Neural crest cell (in vitro differentiated cells): Measurements from ENCODE around the gene PCBP3. TPM values are rescaled to one million over a fixed set of nuclear protein-coding genes. Genes with fewer than 3 reads are reported as not detected.

ENCODE experiments used
- DNase-seq: peaks from one replicate; pipeline ENCODE4 v3.0.0; 2021; ENCODE audit warnings: low read depth, mixed read lengths, low spot score
- H3K27ac Mint-ChIP-seq: one replicate; pipeline ENCODE4 v1.8.0; 2021; ENCODE audit warnings: mild to moderate bottlenecking, mixed read lengths; ENCODE audit not compliant: unreplicated experiment
- H3K27me3 Mint-ChIP-seq: 2 replicates; pipeline ENCODE4 v1.8.0; 2021; ENCODE audit warnings: low read depth, mild to moderate bottlenecking, mixed read lengths
- H3K36me3 Mint-ChIP-seq: 2 replicates; pipeline ENCODE4 v1.8.0; 2021; ENCODE audit warnings: low read depth, mild to moderate bottlenecking, mixed read lengths
- H3K4me1 Mint-ChIP-seq: 2 replicates; pipeline ENCODE4 v1.8.0; 2021; ENCODE audit warnings: mixed read lengths
- H3K4me3 Mint-ChIP-seq: one replicate; pipeline ENCODE4 v1.8.0; 2021; ENCODE audit warnings: mild to moderate bottlenecking, mixed read lengths
- H3K9me3 Mint-ChIP-seq: 2 replicates; pipeline ENCODE4 v1.8.0; 2021; ENCODE audit warnings: mixed read lengths
- total RNA-seq: library from RNA; stranded (reverse); gene quantifications from 2 replicates; pipeline ENCODE4 v1.2.1, GENCODE V29; 2021
- TF ChIP-seq, protein P1 (sequence below): fragments of 200-600 bp; sonication (generic); conservative IDR thresholded peaks from 2 replicates; pipeline ENCODE4 v1.5.0; 2021; ENCODE audit warnings: antibody characterized with exemption, mild to moderate bottlenecking

The PCBP3 gene
- total RNA-seq, 1 donor from 2014 or later = 5.1 TPM

DNA sequence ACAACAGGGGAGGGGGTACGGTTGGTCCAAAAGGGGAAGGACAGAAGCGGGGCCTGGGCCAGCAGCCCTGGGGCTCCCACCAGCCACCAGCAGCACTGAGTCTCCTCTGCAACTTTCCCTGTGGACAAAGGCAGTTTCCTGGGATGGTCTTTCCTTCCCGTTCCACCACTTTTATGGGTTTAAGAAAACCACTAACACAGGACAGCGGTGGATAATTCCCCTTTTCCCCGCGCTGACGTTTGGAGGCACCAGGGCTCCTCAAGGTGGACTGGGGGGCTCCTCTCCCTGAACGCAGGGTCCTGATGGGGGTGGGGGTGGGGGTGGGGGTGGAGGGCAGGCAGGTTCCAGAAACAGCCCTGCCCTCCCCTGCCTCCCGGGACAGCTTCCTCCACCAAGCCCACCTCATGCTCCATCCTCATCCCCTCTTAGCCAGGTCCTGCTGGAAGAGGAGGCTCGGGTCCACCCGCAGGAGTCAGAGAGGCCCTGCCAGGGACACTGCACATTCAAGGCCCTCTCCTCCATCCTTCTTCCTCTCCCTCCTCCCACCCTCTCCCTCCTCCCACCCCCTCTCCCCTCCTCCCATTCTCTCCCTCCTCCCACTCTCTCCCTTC is 333.3 kb downstream of the PCBP3 start:
- H3K4me3 Mint-ChIP-seq = no peak overlapping the region
- H3K36me3 Mint-ChIP-seq = no peaks in the 10 kb centered on the region
- no peak overlapping the region for H3K27ac Mint-ChIP-seq
- no peak for DNase-seq
- no peaks in the 10 kb centered on the region for H3K9me3 Mint-ChIP-seq
- peaks cover 31% of the 10 kb centered on the region for H3K27me3 Mint-ChIP-seq
- peaks cover 28% of the 10 kb centered on the region for H3K4me1 Mint-ChIP-seq
- TF ChIP-seq, protein P1, sequence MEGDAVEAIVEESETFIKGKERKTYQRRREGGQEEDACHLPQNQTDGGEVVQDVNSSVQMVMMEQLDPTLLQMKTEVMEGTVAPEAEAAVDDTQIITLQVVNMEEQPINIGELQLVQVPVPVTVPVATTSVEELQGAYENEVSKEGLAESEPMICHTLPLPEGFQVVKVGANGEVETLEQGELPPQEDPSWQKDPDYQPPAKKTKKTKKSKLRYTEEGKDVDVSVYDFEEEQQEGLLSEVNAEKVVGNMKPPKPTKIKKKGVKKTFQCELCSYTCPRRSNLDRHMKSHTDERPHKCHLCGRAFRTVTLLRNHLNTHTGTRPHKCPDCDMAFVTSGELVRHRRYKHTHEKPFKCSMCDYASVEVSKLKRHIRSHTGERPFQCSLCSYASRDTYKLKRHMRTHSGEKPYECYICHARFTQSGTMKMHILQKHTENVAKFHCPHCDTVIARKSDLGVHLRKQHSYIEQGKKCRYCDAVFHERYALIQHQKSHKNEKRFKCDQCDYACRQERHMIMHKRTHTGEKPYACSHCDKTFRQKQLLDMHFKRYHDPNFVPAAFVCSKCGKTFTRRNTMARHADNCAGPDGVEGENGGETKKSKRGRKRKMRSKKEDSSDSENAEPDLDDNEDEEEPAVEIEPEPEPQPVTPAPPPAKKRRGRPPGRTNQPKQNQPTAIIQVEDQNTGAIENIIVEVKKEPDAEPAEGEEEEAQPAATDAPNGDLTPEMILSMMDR = no peak

DNA sequence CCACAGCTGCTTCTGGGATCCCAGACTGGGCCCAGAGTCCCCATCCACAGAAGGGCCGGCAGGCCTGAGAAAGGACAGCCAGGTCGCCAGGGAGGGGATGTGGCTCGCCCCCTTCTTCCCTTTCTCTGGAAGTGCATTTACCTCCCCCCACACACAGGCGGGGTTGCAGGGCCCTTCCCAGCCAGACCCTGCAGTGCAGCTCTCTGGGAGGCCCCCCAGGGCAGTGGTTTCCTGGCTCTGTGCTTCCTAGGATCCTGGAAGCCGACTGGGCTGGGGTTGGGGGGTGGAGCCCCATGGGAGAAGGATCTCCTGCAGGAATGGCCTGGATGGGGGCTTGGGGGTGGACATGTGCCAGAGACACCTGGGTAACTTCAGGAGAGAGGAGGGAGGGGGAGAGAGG is 333.9 kb downstream of the PCBP3 start:
- no peak overlapping the region for H3K4me3 Mint-ChIP-seq

DNA sequence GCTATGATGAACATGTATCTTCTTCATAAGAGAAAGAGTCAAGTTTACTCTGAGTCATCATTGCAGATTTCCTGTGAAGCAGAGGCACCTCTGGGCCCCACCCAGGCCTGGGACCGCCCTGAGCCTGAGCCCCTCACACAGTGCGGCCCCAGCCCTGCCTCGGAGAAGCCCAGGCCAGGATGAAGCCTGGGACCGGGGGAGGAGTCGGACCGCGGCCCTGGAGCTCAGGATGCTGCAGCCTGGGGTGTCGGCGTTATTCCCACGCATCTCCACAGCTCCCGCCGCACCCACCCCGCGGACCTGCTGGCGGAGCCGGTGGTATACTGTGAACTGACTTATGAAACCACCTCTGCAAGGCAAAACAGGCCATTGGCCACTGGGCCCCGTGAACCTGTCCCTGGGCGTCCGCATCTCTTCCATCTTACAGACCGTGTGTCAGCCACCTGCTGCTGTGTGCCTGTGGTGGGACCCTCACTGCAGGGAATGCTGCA is 335.7 kb downstream of the PCBP3 start:
- H3K36me3 Mint-ChIP-seq = peaks cover under 1% of the 10 kb centered on the region
- peak overlapping the region; percentile 54 for H3K4me3 Mint-ChIP-seq
- no peak for DNase-seq
- H3K27me3 Mint-ChIP-seq = peaks cover 24% of the 10 kb centered on the region
- TF ChIP-seq, protein P1 = no peak
- H3K9me3 Mint-ChIP-seq = no peaks in the 10 kb centered on the region
- peaks cover 23% of the 10 kb centered on the region for H3K4me1 Mint-ChIP-seq
- no peak overlapping the region for H3K27ac Mint-ChIP-seq

More for the DNA sequence above, 333.9 kb downstream of the PCBP3 start:
- Mint-ChIP-seq H3K9me3 (no peaks in the 10 kb centered on the region), H3K4me1 (peaks cover 28% of the 10 kb centered on the region), H3K27ac (no peak overlapping the region), H3K36me3 (no peaks in the 10 kb centered on the region), H3K27me3 (peaks cover 31% of the 10 kb centered on the region)
- TF ChIP-seq, protein P1 = no peak
- DNase-seq = no peak

DNA sequence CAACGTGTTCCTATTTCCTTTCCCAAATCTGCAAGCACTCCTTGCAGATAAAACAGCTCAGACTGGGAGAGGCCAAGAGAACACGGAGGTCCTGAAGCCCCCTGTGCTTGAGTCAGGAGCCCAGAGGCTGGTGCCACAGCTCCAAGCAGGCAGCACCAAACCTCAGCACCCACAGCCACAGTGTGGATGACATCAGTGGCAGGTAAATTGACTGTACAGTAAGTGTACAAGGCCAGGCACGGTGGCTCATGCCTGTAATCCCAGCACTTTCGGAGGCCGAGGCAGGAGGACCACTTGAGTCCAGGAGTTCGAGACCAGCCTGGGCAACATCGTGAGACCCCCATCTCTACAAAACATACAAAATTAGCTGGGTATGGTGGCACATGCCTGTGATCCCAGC is 336.1 kb downstream of the PCBP3 start:
- no peak for DNase-seq
- Mint-ChIP-seq H3K4me3 (peak overlapping the region; percentile 54), H3K27ac (no peak overlapping the region), H3K4me1 (peaks cover 25% of the 10 kb centered on the region), H3K9me3 (no peaks in the 10 kb centered on the region), H3K36me3 (peaks cover 5% of the 10 kb centered on the region), H3K27me3 (peaks cover 20% of the 10 kb centered on the region)
- TF ChIP-seq, protein P1 = no peak

DNA sequence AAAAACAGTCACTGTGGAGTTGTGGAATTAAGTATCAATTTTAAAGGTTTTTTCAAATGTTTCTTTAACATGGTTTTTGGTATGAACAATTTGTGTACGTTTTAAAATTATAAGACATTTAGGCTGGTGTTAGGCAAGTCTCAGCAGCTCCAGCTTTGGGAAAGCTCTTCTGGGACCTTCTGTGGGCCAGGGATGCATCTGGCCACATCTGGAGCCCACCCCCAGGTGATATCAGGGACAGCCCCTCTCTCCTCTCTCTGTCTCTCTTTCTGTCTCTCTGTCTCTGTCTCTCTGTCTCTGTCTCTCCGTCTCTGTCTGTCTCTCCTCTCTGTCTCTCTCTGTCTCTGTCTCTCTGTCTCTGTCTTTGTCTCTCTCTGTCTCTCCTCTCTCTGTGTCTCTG is 336.7 kb downstream of the PCBP3 start:
- DNase-seq = no peak
- Mint-ChIP-seq H3K4me3 (no peak overlapping the region), H3K27ac (no peak overlapping the region), H3K36me3 (peaks cover 11% of the 10 kb centered on the region), H3K4me1 (peaks cover 26% of the 10 kb centered on the region), H3K9me3 (no peaks in the 10 kb centered on the region), H3K27me3 (peaks cover 16% of the 10 kb centered on the region)
- TF ChIP-seq, protein P1 = no peak
